ENCODE measurements around the gene UCMA.

Gene UCMA

DNA sequence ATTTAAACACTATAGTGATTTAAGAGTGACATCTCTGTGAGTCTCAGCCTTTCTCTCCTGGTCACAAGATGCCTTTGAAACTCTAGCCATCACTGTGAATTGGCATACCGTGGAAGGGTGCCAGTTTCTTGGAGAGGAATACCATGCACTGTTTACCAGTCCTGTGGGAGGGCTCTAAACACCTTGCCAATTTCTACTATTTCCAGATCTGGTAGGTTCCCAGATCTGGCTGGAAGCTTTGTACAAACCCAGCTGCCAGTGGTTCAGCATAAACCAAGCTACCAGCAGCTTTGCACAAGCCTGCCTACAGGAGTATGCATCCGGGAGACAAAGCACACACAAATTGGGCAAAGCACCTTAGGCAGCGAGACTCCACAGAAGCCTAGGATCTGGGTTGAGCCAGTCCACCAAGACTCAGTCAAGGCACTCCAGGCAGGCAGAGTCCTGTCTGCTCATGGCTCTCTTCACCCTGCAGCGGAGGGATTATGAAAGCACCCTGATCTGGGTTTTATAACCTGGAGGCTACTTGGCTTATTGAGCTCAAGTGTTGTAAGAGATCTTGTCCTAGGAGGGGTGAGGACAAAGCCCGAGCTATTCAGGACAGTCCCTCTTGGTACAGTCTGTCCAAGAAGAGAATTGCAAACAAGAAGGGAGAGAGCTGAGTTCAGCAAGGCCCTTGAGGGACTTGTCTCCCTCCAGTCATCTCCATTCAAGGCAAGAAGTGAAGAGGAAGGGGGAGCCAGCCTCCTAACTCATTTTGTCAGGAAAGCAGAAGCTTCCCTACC, 49.3 kb downstream of the UCMA start:
- DNase-seq, result no peak

GRCh38 chr10:13184276-13184675, 49.9 kb downstream of the UCMA start:
- DNase-seq, result no peak

DNA sequence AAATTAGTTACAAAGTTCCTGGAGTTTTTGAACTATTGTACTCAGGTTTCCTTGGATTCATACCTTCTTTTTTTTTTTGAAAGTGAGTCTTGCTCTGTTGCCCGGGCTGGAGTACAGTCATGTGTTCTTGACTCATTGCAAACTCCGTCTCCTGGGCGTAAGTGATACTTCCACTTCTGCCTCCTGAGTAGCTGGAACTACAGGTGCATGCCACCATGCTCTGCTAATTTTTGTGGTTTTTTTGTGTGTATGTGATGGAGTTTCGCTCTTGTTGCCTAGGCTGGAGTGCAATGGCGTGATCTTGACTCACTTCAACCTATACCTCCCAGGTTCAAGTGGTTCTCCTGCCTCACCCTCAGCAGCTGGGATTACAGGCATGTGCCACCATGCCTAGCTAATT, 50.5 kb downstream of the UCMA start:
- no peak for DNase-seq

DNA sequence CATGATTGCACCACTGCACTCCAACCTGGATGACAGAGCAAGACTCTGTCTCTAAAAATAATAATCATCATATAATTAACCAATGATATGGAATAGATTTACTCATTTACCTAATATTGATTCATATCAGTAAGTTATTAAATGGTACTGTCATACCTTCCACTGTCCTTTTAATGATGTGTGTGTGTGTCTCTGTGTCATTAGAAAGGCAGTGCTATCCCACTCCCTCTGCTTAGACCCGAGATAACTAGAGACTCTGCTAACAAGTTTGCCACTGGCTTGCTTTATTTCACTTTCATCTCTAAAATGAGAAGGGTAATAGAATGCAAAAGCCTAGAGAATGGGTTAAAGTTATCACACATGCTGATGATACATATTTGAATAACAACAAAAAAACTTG, 51.8 kb downstream of the UCMA start:
- no peak for DNase-seq

GRCh38 chr10:13180788-13181187, 53.4 kb downstream of the UCMA start:
- no peak for DNase-seq

- no peak for DNase-seq
These were observed 60.6 kb downstream of the UCMA start for GRCh38 chr10:13173616-13174015.
